DND-41 (cell line): ENCODE results near the gene SH3RF3.

Source experiments
- ATAC-seq: fragments of 200-7000 bp; cut with Tn5 transposase; 3 replicates; pipeline ENCODE4 v1.9.1; 2021; ENCODE audit warnings: low read depth; ENCODE audit not compliant: insufficient read depth
- DNase-seq: peaks from one replicate; pipeline ENCODE4 v3.0.0-alpha.2; 2020
- H2AFZ ChIP-seq: 2 replicates; pipeline ENCODE4 v1.6.0; 2012; ENCODE audit warnings: low read depth, low read length
- H3K27ac ChIP-seq: 2 replicates; pipeline ENCODE4 v1.5.1; 2012; ENCODE audit warnings: low read length, inconsistent platforms
- H3K27me3 ChIP-seq: fragments of 200-600 bp; sonication (generic); 2 replicates; pipeline ENCODE4 v1.6.0; 2012; ENCODE audit warnings: low read length, mild to moderate bottlenecking, inconsistent platforms; ENCODE audit not compliant: insufficient read depth, poor library complexity
- H3K36me3 ChIP-seq: 2 replicates; pipeline ENCODE4 v1.5.1; 2012; ENCODE audit warnings: low read length, inconsistent platforms; ENCODE audit not compliant: insufficient read depth
- H3K4me1 ChIP-seq: 2 replicates; pipeline ENCODE4 v1.5.1; 2012; ENCODE audit warnings: mild to moderate bottlenecking, low read length; ENCODE audit not compliant: insufficient read depth
- H3K4me2 ChIP-seq: 2 replicates; pipeline ENCODE4 v1.6.0; 2012; ENCODE audit warnings: mild to moderate bottlenecking, moderate library complexity, low read length, inconsistent platforms; ENCODE audit not compliant: insufficient read depth
- H3K4me3 ChIP-seq, 2 experiments: fragments of 200-600 bp in 1 of 2; shearing (Covaris generic) in 1 of 2; 2 replicates each; pipeline ENCODE4 v1.5.1; 2012 to 2016; ENCODE audit warnings: inconsistent platforms in 2 of 2, low read length in 2 of 2, mild to moderate bottlenecking in 2 of 2, low read depth in 1 of 2, moderate library complexity in 1 of 2
- H3K79me2 ChIP-seq: 2 replicates; pipeline ENCODE4 v1.6.0; 2012; ENCODE audit warnings: low read length, inconsistent platforms; ENCODE audit not compliant: insufficient read depth
- H3K9ac ChIP-seq: 2 replicates; pipeline ENCODE4 v1.6.0; 2012; ENCODE audit warnings: low read depth, mild to moderate bottlenecking, inconsistent platforms, low read length, moderate library complexity
- H3K9me3 ChIP-seq: 2 replicates; pipeline ENCODE4 v1.5.1; 2012; ENCODE audit warnings: low read length, moderate library complexity, mild to moderate bottlenecking, inconsistent platforms; ENCODE audit not compliant: insufficient read depth, severe bottlenecking
- H4K20me1 ChIP-seq: 2 replicates; pipeline ENCODE4 v1.6.0; 2012; ENCODE audit warnings: low read length; ENCODE audit not compliant: insufficient read depth
- CTCF ChIP-seq: IDR thresholded peaks from 2 replicates; pipeline ENCODE4 v1.5.1; 2012; ENCODE audit warnings: borderline replicate concordance, low read length, moderate library complexity, mild to moderate bottlenecking; ENCODE audit not compliant: poor library complexity, severe bottlenecking; ENCODE audit errors: extremely low read depth
- EZH2 ChIP-seq: IDR thresholded peaks from 3 replicates; pipeline ENCODE4 v1.6.1; 2012; ENCODE audit warnings: borderline replicate concordance, low read depth, mild to moderate bottlenecking, moderate library complexity, low read length, inconsistent platforms; ENCODE audit not compliant: severe bottlenecking

Gene SH3RF3

DNA sequence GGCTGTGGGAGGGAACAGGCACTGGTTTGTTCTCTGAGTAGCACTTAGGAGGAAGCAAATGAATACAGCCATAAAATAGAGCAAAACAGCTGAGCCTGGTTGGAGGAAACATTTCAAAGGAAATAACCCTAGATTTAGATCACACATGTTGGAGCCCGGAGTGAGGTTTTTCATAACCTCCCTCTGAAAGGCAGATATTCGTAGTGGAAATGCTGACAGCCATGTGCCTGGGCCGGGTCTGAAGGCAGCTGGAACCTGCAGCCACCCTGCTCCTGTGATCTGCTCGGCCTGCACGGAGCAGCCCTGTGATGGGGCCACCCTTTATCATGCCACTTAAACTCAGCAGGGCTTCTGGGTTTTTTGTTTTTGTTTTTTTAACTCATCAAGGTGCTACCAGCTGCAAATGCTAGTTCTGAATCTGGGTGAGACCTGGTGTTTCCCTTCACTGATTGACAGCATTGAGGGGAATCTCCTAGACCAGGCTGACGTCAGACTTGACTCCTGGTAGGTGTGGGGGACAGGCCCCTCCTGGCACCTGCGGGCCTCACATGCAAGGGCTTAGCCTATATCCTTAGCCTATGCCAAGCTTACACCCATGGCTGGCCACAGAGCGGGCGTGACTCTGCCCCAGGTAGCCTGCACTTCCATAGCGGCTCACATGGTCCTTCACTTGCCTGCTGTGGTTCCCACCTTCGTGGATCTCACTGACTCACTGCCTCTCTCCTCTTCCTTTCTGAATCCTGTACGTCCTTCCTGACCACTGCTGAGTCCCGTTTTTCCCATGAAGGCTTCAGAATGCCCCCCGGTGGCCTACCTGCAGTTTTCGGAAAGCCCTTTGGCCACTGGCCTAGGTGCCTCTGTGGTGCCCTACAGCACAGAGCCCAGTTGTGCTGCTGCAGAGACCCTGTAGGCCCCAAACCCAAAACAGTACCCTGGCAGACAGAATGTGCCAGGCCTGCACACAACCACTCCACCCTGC lies 267.5 kb downstream of the SH3RF3 start:
- no peak for DNase-seq
- H3K9me3 ChIP-seq = no peaks in the 10 kb centered on the region

GRCh38 chr2:109397893-109398292 lies 268.9 kb downstream of the SH3RF3 start:
- H3K4me1 ChIP-seq = no peaks in the 10 kb centered on the region
- no peak overlapping the region for H3K4me2 ChIP-seq
- H3K79me2 ChIP-seq = no peaks in the 10 kb centered on the region
- ATAC-seq (no peak), DNase-seq (no peak)
- no peak for TF ChIP-seq EZH2
- no peak for TF ChIP-seq CTCF
- H3K9ac ChIP-seq = no peak overlapping the region
- H3K36me3 ChIP-seq = no peaks in the 10 kb centered on the region
- no peaks in the 10 kb centered on the region for H3K27me3 ChIP-seq
- H3K4me3 ChIP-seq = no peak overlapping the region
- H2AFZ ChIP-seq = no peak overlapping the region
- no peak overlapping the region for H3K27ac ChIP-seq
- H4K20me1 ChIP-seq = peaks cover 8% of the 10 kb centered on the region; the same call in 1 of the 2 replicates
- H3K9me3 ChIP-seq = no peaks in the 10 kb centered on the region

More for the DNA sequence above, 267.5 kb downstream of the SH3RF3 start:
- Histone ChIP-seq H3K79me2 (no peaks in the 10 kb centered on the region), H3K27ac (no peak overlapping the region), H4K20me1 (peaks cover 5% of the 10 kb centered on the region; the same call in 1 of the 2 replicates), H3K4me1 (no peaks in the 10 kb centered on the region), H3K4me3 (no peak overlapping the region), H3K27me3 (no peaks in the 10 kb centered on the region), H3K4me2 (no peak overlapping the region), H3K9ac (no peak overlapping the region), H3K36me3 (no peaks in the 10 kb centered on the region), H2AFZ (no peak overlapping the region)
- ATAC-seq = no peak
- TF ChIP-seq EZH2 = no peak
- TF ChIP-seq CTCF = no peak

DNA sequence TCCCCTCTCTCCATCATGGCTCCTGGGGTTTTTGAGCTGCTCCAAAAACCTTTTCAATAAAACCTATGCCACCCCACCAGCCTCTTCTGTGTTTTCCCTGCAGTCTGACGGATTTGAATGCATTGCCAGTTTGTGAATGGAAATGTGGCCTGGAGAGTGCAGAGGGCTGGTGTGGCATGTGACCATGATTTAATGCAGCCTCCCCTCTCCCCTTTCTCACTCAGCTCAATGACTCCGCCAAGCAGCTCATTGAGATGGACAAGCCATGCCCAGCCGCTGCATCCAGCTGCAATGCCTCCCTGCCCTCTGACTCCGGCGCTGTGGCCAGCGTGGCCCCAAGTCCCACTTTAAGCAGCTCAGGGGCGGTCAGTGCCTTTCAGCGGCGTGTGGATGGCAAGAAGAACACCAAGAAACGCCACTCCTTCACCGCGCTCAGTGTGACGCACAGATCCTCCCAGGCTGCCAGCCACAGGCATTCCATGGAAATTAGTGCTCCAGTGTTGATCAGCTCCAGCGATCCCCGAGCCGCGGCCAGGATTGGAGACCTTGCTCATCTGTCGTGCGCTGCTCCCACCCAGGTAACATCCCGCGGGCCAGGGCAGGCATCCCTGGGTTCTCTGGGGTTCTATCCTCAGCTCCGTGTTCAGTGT lies 269.5 kb downstream of the SH3RF3 start:
- no peak overlapping the region for H3K27ac ChIP-seq
- H3K9ac ChIP-seq = no peak overlapping the region
- ATAC-seq = no peak
- no peak overlapping the region for H3K4me3 ChIP-seq
- H2AFZ ChIP-seq = no peak overlapping the region
- no peaks in the 10 kb centered on the region for H3K9me3 ChIP-seq
- no peak for DNase-seq
- H3K4me2 ChIP-seq = no peak overlapping the region
- no peaks in the 10 kb centered on the region for H3K4me1 ChIP-seq
- no peaks in the 10 kb centered on the region for H3K36me3 ChIP-seq
- no peak for TF ChIP-seq EZH2
- no peak for TF ChIP-seq CTCF
- H3K79me2 ChIP-seq = no peaks in the 10 kb centered on the region
- no peaks in the 10 kb centered on the region for H3K27me3 ChIP-seq
- H4K20me1 ChIP-seq = peaks cover 8% of the 10 kb centered on the region; the same call in 1 of the 2 replicates
